NCI-H82 (cell line): ENCODE results near the gene COLEC12.
A peak's percentile ranks its signal among the peaks of the same experiment; 100 is the strongest.

Experiments
- DNase-seq: peaks from one replicate; lab custom pipeline; 2025; lab: John Stamatoyannopoulos, UW

The COLEC12 gene

GRCh38 chr18:438571-438970 is 61.9 kb downstream of the COLEC12 start:
- DNase-seq = no peak

GRCh38 chr18:435940-436339 is 64.6 kb downstream of the COLEC12 start:
- no peak for DNase-seq

GRCh38 chr18:434410-434809 is 66.1 kb downstream of the COLEC12 start:
- DNase-seq = no peak

- DNase-seq = no peak
Measured at GRCh38 chr18:433960-434359, 66.5 kb downstream of the COLEC12 start.

- DNase-seq = no peak
Measured at GRCh38 chr18:433298-433697, 67.2 kb downstream of the COLEC12 start.

- DNase-seq = no peak
Measured at GRCh38 chr18:432791-433190, 67.7 kb downstream of the COLEC12 start.

- DNase-seq = no peak
Measured at GRCh38 chr18:429030-429429, 71.5 kb downstream of the COLEC12 start.

- no peak for DNase-seq
Measured at GRCh38 chr18:427005-427404, 73.5 kb downstream of the COLEC12 start.

- DNase-seq = no peak
Measured at GRCh38 chr18:425106-425745, 75.3 kb downstream of the COLEC12 start.

GRCh38 chr18:424668-425067 is 75.8 kb downstream of the COLEC12 start:
- no peak for DNase-seq

GRCh38 chr18:424071-424661 is 76.3 kb downstream of the COLEC12 start:
- DNase-seq = no peak

GRCh38 chr18:422966-423365 is 77.5 kb downstream of the COLEC12 start:
- DNase-seq = no peak

GRCh38 chr18:421247-422155 is 79.0 kb downstream of the COLEC12 start:
- no peak for DNase-seq

- no peak for DNase-seq
Measured at GRCh38 chr18:420661-421246, 79.7 kb downstream of the COLEC12 start.

GRCh38 chr18:419541-420175 is 80.8 kb downstream of the COLEC12 start:
- DNase-seq = no peak

- no peak for DNase-seq
Measured at GRCh38 chr18:417495-417894, 83.0 kb downstream of the COLEC12 start.

- DNase-seq = no peak
Measured at GRCh38 chr18:416930-417329, 83.6 kb downstream of the COLEC12 start.

- DNase-seq = peak; percentile 14
Measured at GRCh38 chr18:415617-416612, 84.6 kb downstream of the COLEC12 start.

- DNase-seq = no peak
Measured at GRCh38 chr18:415047-415446, 85.5 kb downstream of the COLEC12 start.

GRCh38 chr18:413233-413632 is 87.3 kb downstream of the COLEC12 start:
- DNase-seq = no peak

GRCh38 chr18:410047-410455 is 90.5 kb downstream of the COLEC12 start:
- DNase-seq = no peak
